ENCODE measurements around the gene PSG3.
"Not testable (repeated sequence)": the region's sequence is repeated elsewhere in the genome, so short reads cannot be mapped to it uniquely, and the experiment has no call there.

The PSG3 gene

GRCh38 chr19:42740381-42740780 is at the start of gene PSG3:
PSG3 (minus strand) TSS chr19:42740481; CDS start chr19:42740384, 97 bp downstream.
- not testable (repeated sequence) for ATAC-seq (ENCODE audit: insufficient read depth, low read depth)

GRCh38 chr19:42788766-42789165 is 48.5 kb upstream of the PSG3 start:
- H3K79me2 ChIP-seq (ENCODE audit: insufficient read depth, low read length); H3K27me3 ChIP-seq (ENCODE audit: insufficient read depth, low read length, poor library complexity); H3K36me3 ChIP-seq (ENCODE audit: insufficient read depth, low read length); H4K20me1 ChIP-seq (ENCODE audit: insufficient read depth, low read length); DNase-seq; H2AFZ ChIP-seq (ENCODE audit: low read depth, low read length); H3K9ac ChIP-seq (ENCODE audit: low read depth, low read length); ATAC-seq (ENCODE audit: insufficient read depth, low read depth); H3K4me2 ChIP-seq (ENCODE audit: insufficient read depth, low read length); H3K4me1 ChIP-seq (ENCODE audit: insufficient read depth, low read length); H3K27ac ChIP-seq (ENCODE audit: low read length); H3K4me3 ChIP-seq (ENCODE audit: low read depth in 1 of 2, low read length in 2 of 2): not testable (repeated sequence)
- peaks cover 19% of the 10 kb centered on the region for H3K9me3 ChIP-seq (ENCODE audit: insufficient read depth, low read length, severe bottlenecking)

More at GRCh38 chr19:42740381-42740780, at the start of gene PSG3:
- not testable (repeated sequence) for DNase-seq; H3K9me3 ChIP-seq (ENCODE audit: insufficient read depth, low read length, severe bottlenecking); H2AFZ ChIP-seq (ENCODE audit: low read depth, low read length); H3K4me3 ChIP-seq (ENCODE audit: low read depth in 1 of 2, low read length in 2 of 2); H3K79me2 ChIP-seq (ENCODE audit: insufficient read depth, low read length); H3K4me1 ChIP-seq (ENCODE audit: insufficient read depth, low read length); H4K20me1 ChIP-seq (ENCODE audit: insufficient read depth, low read length); H3K4me2 ChIP-seq (ENCODE audit: insufficient read depth, low read length); H3K27me3 ChIP-seq (ENCODE audit: insufficient read depth, low read length, poor library complexity); H3K9ac ChIP-seq (ENCODE audit: low read depth, low read length); H3K27ac ChIP-seq (ENCODE audit: low read length); H3K36me3 ChIP-seq (ENCODE audit: insufficient read depth, low read length)

- H3K79me2 ChIP-seq (ENCODE audit: insufficient read depth, low read length); H3K4me1 ChIP-seq (ENCODE audit: insufficient read depth, low read length); H3K9me3 ChIP-seq (ENCODE audit: insufficient read depth, low read length, severe bottlenecking); H3K27me3 ChIP-seq (ENCODE audit: insufficient read depth, low read length, poor library complexity); H3K9ac ChIP-seq (ENCODE audit: low read depth, low read length); ATAC-seq (ENCODE audit: insufficient read depth, low read depth); H3K4me3 ChIP-seq (ENCODE audit: low read depth in 1 of 2, low read length in 2 of 2); H3K27ac ChIP-seq (ENCODE audit: low read length); H3K36me3 ChIP-seq (ENCODE audit: insufficient read depth, low read length); DNase-seq; H4K20me1 ChIP-seq (ENCODE audit: insufficient read depth, low read length); H3K4me2 ChIP-seq (ENCODE audit: insufficient read depth, low read length); H2AFZ ChIP-seq (ENCODE audit: low read depth, low read length): not testable (repeated sequence)
These were observed 47.5 kb upstream of the PSG3 start for GRCh38 chr19:42787766-42788165.

GRCh38 chr19:42776750-42777612 is 36.7 kb upstream of the PSG3 start:
- not testable (repeated sequence) for H3K4me2 ChIP-seq (ENCODE audit: insufficient read depth, low read length); H3K4me3 ChIP-seq (ENCODE audit: low read depth in 1 of 2, low read length in 2 of 2); ATAC-seq (ENCODE audit: insufficient read depth, low read depth); H3K9me3 ChIP-seq (ENCODE audit: insufficient read depth, low read length, severe bottlenecking); H2AFZ ChIP-seq (ENCODE audit: low read depth, low read length); H3K36me3 ChIP-seq (ENCODE audit: insufficient read depth, low read length); H3K27me3 ChIP-seq (ENCODE audit: insufficient read depth, low read length, poor library complexity); H3K79me2 ChIP-seq (ENCODE audit: insufficient read depth, low read length); H3K9ac ChIP-seq (ENCODE audit: low read depth, low read length); H3K27ac ChIP-seq (ENCODE audit: low read length); H4K20me1 ChIP-seq (ENCODE audit: insufficient read depth, low read length); H3K4me1 ChIP-seq (ENCODE audit: insufficient read depth, low read length)
- peak; percentile 31 for DNase-seq
- TF ChIP-seq CTCF (IDR thresholded peaks at IDR 0.05; ENCODE audit: borderline replicate concordance, extremely low read depth, low read length, poor library complexity, severe bottlenecking) = peak; percentile 63

GRCh38 chr19:42774510-42775158 is 34.4 kb upstream of the PSG3 start:
- not testable (repeated sequence) for H2AFZ ChIP-seq (ENCODE audit: low read depth, low read length); H3K4me2 ChIP-seq (ENCODE audit: insufficient read depth, low read length); H3K27me3 ChIP-seq (ENCODE audit: insufficient read depth, low read length, poor library complexity); H3K9ac ChIP-seq (ENCODE audit: low read depth, low read length); H3K9me3 ChIP-seq (ENCODE audit: insufficient read depth, low read length, severe bottlenecking); H3K79me2 ChIP-seq (ENCODE audit: insufficient read depth, low read length); H4K20me1 ChIP-seq (ENCODE audit: insufficient read depth, low read length); H3K27ac ChIP-seq (ENCODE audit: low read length); DNase-seq; ATAC-seq (ENCODE audit: insufficient read depth, low read depth); H3K36me3 ChIP-seq (ENCODE audit: insufficient read depth, low read length); H3K4me3 ChIP-seq (ENCODE audit: low read depth in 1 of 2, low read length in 2 of 2); H3K4me1 ChIP-seq (ENCODE audit: insufficient read depth, low read length)

All from DND-41 (cell line).